T-helper 1 cell (primary cell): ENCODE measurements around the gene OR13F1.
"Not testable (repeated sequence)": the region's sequence is repeated elsewhere in the genome, so short reads cannot be mapped to it uniquely, and the experiment has no call there.

Experiments
- DNase-seq, 5 donors: peaks; one replicate each; pipeline ENCODE4 v3.0.0-alpha.2; 2012 to 2020
- total RNA-seq, 4 donors: gene quantifications; one replicate each; lab custom pipeline; 2026; lab: John Stamatoyannopoulos, UW

The OR13F1 gene, protein sequence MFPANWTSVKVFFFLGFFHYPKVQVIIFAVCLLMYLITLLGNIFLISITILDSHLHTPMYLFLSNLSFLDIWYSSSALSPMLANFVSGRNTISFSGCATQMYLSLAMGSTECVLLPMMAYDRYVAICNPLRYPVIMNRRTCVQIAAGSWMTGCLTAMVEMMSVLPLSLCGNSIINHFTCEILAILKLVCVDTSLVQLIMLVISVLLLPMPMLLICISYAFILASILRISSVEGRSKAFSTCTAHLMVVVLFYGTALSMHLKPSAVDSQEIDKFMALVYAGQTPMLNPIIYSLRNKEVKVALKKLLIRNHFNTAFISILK
- total RNA-seq = 0 reads per million in 4 donors

DNA sequence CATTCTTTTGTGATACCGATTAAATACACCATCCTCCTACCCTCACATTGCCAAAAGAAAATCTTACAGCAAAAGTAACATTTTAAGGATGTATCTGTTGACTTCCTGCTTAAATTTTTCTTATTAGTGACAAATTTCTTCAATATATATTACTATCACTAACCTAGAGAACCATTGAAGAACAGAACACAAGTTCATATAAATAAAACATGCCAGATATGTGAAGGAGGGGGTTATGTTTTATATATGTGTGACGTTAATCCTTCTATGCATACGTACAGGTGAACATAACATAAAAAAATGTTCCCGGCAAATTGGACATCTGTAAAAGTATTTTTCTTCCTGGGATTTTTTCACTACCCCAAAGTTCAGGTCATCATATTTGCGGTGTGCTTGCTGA lies at the start of gene OR13F1:
OR13F1 (plus strand) TSS at position 301 of the 400 bp plus-strand sequence; CDS start at position 301, 0 bp downstream.
- DNase-seq = no peak

DNA sequence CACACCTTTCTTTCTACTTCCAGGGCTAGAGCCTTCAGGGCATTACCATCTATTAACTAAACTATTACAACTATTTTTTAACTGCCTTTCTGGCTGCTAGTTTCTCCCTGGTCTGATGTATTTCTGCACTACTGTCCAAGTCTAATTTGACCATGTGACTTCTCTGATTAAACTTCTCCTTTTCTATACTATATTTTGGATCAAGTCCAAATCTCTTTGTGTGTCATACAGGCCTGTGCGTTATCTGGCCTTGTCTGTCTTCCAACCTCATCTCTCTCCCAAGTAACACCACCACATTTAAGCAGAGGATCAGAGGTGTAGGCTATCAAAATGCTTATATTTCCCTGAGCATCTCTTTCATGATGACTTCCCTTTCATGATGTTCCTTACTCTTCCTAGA lies 47.2 kb upstream of the OR13F1 start:
- no peak for DNase-seq

DNA sequence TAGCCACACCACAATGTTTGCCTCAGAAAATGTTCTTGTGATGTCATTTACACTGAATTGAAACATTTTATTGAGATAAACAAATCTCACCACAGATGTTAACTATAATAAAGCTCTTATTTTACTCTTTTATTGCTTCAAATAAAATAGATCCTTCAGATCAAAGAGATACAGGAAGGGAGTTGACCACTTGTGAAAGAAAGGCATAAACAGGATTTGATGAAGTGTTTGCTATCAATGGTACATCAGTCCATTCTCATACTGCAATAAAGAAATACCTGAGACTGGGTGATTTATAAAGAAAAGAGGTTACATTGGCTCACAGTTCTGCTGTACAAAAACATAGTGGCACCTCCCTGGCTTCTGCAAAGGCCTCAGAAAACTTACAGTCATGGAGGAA lies 40.2 kb upstream of the OR13F1 start:
- DNase-seq = no peak

DNA sequence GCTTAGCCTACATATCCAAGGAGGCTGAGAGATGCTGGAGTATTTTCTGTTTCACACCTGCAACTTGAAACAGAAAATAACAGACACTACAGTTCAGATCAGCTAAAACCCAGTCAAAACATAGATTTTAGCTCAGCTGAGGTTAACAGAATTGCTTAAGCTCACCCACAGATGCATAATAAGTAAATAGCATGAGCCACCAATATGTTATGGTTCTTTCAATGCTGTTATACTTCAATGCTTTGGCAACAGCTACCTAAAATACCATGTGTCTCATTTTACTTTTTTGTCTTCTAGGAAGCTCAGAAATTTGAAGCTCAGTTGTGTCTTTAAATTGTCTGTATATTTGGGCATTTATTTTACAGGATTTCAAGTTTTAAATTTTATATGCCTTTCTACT lies 35.8 kb upstream of the OR13F1 start:
- DNase-seq = no peak

DNA sequence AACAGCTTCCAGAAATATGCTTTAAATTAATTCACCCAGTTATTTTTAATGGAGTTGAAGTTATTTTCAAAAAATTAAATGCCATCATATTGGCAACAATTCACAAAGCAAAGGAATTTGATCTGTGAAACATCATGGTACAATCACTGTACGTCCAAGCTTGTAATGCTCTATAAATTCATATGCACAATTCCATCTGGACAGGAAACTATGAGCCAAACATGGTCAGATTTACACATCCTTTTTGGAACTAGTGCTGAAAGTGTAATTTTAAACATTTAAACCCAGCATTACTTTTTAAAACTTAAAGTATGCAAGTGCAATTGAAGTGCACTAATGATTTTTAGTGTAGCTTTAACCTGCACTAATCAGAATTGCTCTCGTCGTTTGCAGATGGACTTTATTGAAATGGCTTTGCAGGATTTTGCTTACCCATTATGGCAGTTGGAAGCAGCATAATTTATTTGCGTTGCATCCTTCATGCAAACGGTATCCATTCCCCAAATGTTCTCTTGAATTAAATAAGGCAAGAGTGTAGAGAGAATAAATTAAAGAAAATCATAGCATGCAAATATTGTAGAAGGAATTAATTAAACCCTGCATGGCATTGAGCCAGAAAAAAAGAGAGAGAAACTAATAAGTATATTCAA lies 21.0 kb upstream of the OR13F1 start:
- DNase-seq = no peak

DNA sequence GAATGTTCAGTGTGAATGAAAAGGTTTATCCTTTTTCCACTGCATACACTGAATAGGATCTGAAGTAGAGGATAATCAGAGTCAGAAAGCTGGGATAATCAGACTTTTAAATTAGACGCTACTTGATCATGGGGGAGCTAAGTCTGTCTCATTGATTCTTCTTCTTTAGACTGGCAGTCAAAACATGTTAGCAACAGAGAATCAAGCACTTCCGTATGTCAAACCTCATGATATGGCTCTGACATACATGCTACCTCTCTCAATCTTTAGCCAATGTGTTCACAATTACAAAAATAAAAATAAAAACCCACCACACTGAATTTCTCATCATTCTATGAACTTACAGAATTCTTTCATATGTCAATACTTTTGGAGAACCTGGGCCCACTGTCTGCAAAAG lies 19.0 kb upstream of the OR13F1 start:
- no peak for DNase-seq

DNA sequence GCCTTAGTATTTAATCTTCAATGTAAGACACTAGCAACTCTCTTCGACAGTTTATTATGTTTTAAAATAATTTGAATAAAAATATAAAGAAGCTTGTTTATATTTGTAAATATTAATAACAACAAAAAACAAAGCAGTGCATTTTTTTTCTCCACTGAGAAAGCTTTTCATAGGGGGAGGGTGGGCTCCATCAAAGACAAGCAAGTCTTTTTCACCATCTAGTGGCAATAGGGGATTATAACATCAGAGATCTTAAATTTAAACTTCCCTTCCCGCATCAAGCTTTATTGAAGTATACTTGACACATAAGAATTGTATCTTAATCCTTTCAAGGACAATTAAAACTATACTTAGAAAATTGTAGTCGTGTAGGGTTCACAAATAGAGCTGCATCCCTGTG lies 9.3 kb upstream of the OR13F1 start:
- DNase-seq = no peak

DNA sequence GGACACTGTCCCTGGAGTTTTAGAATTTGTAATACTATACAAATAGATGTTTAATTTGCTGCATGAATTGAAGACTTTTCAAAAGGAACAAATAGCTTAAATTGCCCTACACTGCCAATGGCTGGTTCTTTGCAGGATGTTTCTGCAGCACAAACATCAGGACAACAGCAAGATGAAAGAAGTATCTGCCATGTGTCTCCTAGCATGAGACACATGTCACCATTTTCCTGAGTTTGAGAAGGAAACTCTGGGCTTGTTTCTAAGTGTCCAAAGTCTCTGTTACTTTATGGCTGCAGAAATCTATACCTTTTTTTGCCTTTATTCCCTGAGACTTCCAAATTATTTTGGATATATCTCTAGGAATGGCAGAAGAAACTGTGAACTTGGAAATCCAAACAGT lies 623 bp upstream of the OR13F1 start:
- DNase-seq = no peak

DNA sequence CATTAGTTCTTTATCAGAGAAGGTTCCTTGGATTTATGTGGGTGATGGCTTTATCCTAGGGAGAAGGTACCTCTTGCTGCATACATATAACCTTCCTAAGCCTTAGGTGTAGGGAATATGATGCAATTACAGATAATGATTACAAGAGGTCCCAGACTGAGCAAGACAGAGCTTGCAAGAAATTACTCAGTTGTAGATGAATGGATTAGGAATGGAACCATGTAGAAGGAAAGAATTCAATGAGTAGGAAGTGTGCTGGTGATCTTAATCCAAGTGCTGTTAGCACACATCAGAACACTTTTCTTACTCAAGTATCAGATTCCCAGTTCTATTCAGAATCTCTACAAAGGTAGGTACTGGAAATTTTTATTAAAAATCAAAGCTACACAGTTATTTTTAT lies 2.5 kb downstream of the OR13F1 start:
- no peak for DNase-seq

DNA sequence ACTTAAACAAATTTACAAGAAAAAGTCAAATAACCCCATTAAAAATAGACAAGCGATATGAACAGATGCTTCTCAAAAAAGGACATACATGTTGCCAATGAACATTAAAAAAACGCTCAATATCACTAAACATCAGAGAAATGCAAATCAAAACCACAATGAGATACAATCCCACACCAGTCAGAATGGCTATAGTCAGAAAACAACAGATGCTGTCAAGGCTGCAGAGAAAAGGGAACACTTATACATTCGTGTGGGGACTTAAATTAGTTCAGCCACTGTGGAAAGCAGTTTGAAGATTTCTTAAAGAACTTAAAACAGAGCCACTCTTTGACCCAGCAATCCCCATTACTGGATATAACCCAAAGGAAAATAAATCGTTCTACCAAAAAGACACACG lies 10.8 kb downstream of the OR13F1 start:
- DNase-seq = no peak

DNA sequence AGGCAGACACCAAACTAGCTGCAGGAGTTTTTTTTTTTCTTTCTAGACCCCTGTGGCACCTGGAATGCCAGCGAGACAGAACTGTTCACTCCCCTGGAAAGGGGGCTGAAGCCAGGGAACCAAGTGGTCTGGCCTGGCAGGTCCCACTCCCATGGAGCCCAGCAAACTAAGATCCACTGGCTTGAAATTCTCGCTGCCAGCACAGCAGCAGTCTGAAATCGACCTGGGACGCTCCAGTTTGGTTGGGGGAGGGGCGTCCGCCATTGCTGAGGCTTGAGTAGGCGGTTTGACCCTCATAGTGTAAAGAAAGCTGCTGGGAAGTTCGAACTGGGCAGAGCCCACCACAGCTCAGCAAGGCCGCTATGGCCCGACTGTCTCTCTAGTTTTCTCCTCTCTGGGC lies 16.2 kb downstream of the OR13F1 start:
- not testable (repeated sequence) for DNase-seq

DNA sequence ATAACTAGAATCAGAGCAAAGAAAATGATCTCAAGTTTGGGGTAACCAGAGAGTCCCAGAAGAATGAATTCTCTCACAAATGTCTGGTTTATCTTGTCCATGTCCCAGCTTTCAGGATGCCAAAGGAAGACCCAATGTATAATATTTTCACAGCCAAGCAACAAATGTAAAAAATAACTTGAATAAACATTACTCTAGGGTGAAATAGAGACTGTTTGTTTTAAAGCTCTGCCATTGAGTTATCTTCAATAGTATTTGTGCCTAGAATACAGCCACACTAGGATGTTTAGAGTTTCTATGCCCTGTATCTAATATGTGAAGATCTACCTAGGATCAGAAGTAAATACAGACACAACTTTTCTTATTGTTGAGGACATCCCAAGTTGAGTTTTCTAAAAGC lies 23.0 kb downstream of the OR13F1 start, which contains the start of gene OR13C4:
OR13C4 (minus strand) TSS at position 101 of the 400 bp plus-strand sequence; CDS start at position 101, 0 bp downstream.
- DNase-seq = no peak

DNA sequence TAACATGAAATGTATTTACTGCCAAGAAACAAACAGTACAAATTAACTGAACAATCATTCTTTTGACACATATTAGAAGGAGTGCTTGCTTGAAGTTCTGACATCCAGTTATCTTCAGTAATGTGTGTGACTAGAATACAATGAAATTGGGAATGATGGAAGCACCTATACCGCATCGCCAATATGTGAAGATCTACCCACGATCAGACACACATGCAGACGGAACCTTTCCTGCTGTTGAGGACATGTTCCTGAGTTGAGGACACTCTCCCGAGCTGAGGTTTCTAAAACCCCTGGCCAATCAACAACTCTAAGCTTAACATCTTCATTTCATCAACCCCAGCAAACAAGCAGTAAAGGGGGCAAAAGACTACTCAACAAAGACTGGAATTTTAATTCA lies 32.7 kb downstream of the OR13F1 start, which contains the start of gene OR13C3:
OR13C3 (minus strand) TSS at position 101 of the 400 bp plus-strand sequence. CDS start 133 bp downstream, outside the sequence.
- no peak for DNase-seq

DNA sequence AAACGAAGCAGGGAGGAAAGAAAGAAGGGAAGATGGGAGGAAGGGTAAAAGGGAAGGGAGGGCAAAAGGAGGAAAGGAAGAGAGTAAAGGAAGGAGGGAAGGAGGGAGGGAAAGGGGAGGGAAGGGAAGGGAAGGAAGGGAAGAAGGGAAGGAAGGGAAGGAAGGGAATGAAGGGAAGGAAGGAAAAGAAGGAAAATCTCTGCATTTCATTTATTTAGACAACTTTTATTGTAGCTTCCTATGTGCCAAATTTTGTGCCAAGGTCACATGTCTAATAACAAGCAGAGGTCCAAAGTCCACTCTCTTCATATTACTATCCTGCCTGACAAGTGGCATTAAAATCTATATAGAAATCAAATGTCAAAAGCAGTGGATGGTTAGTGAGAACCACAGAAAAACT lies 35.2 kb downstream of the OR13F1 start:
- no peak for DNase-seq

DNA sequence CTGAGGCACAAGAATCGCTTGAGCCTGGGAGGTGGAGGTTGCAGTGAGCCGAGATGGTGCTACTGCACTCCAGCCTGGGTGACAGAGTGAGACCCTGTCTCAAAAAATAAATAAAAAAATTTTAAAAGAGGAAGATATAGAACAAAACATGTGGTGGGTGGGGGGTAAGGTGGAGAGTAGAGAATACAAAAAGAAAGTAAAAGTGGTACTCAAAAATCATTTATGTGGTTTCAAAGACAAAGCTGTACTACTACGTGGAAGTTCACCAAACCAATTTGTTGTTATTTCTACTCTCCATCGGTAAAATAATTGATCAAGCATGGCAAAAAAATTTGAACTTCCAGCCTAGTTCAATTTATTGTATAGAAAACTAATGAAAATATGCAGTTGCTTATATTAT lies 40.6 kb downstream of the OR13F1 start:
- DNase-seq = no peak

DNA sequence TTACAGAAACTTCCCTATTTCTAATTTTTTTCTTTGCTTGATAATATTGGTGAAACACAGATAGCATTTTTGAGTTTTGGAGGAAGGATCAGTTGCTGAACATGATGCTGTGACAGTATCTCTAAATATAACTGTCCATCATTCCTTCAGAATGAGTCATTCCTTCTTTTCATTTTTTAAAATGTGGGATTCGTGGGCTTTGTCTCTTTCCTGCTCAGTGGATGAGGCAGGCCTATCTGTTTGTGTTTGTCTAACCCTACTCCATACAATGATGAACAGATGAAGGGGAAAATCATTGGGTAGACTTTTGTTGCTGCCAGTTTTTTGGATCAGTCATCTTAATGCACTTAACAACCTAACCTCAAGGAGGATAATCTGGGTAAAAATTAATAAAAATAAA lies 49.2 kb downstream of the OR13F1 start:
- no peak for DNase-seq
